Activated CD4-positive, CD25-positive, alpha-beta regulatory T cell treated with anti-CD3 and anti-CD28 coated beads, Interleukin-2, amount 50 U/mL, for 24 hours (primary cell): ENCODE measurements around the gene CLEC4F.
A peak's percentile ranks its signal among the peaks of the same experiment; 100 is the strongest.

Experiments
- ATAC-seq, 2 donors: fragments of 150-1000 bp; cut with Tn5 transposase; one replicate each; pipeline ENCODE4 v1.10.0; 2021; ENCODE audit warnings: mild to moderate bottlenecking in 1 of 2, moderate library complexity in 1 of 2

The CLEC4F gene

GRCh38 chr2:70779911-70780545 lies 40.4 kb downstream of the CLEC4F start:
- ATAC-seq = no peak

GRCh38 chr2:70779491-70779890 lies 40.9 kb downstream of the CLEC4F start:
- no peak for ATAC-seq

- ATAC-seq = no peak
Measured at GRCh38 chr2:70778676-70779075, 41.7 kb downstream of the CLEC4F start.

- no peak for ATAC-seq
Measured at GRCh38 chr2:70777450-70777849, 42.9 kb downstream of the CLEC4F start.

- ATAC-seq = no peak
Measured at GRCh38 chr2:70776266-70776665, 44.1 kb downstream of the CLEC4F start.

- ATAC-seq = no peak
Measured at GRCh38 chr2:70775141-70775540, 45.3 kb downstream of the CLEC4F start.

- no peak for ATAC-seq
Measured at GRCh38 chr2:70772486-70773155, 47.8 kb downstream of the CLEC4F start.

GRCh38 chr2:70771446-70771845 lies 49.0 kb downstream of the CLEC4F start:
- ATAC-seq = no peak

GRCh38 chr2:70769450-70769849 lies 50.9 kb downstream of the CLEC4F start:
- ATAC-seq = no peak

- no peak for ATAC-seq
Measured at GRCh38 chr2:70768590-70769085, 51.8 kb downstream of the CLEC4F start.

GRCh38 chr2:70767699-70768589 lies 52.5 kb downstream of the CLEC4F start, which contains the start of gene ADD2:
Gene ADD2 (minus strand): TSS chr2:70768200. CDS start chr2:70706408, 61,792 bp downstream.
- peak; percentile 71 to 72 for ATAC-seq

- no peak for ATAC-seq
Measured at GRCh38 chr2:70767079-70767698, 53.2 kb downstream of the CLEC4F start.

GRCh38 chr2:70766357-70767078 lies 53.9 kb downstream of the CLEC4F start:
- ATAC-seq = peak in 1 of 2 donors; percentile 40

- ATAC-seq = no peak
Measured at GRCh38 chr2:70765507-70765906, 54.9 kb downstream of the CLEC4F start.

- ATAC-seq = no peak
Measured at GRCh38 chr2:70759446-70759845, 61.0 kb downstream of the CLEC4F start.
